Body of pancreas (tissue), 4 donors: ENCODE results near the gene PFKFB2.

Experiments used
- CTCF ChIP-seq, 7 experiments: fragments of 450-650 bp in 4 of 7; fragments of 200-600 bp in 3 of 7; sonication (generic) in 3 of 7; IDR thresholded peaks; one replicate each; pipeline ENCODE4 v1.5.1; 2016 to 2019; ENCODE audit warnings: antibody characterized with exemption in 7 of 7
- POLR2A ChIP-seq, 3 donors: fragments of 450-650 bp; IDR thresholded peaks; one replicate each; pipeline ENCODE4 v1.6.1; 2016; ENCODE audit warnings: antibody characterized with exemption in 3 of 3, mild to moderate bottlenecking in 2 of 3

- TF ChIP-seq CTCF (IDR thresholded peaks at IDR 0.05) (no peak), POLR2A (IDR thresholded peaks at IDR 0.05) (no peak)
Measured at GRCh38 chr1:207029701-207030521, 23.2 kb upstream of the PFKFB2 start.
